MV-4-11 (cell line): Measurements from ENCODE around the gene MANSC4.
"Not testable (repeated sequence)": the region's sequence is repeated elsewhere in the genome, so short reads cannot be mapped to it uniquely, and the experiment has no call there.

Experiments used
- DNase-seq: peaks from one replicate; lab custom pipeline; 2025; lab: John Stamatoyannopoulos, UW

MANSC4 gene

GRCh38 chr12:27751386-27752047 lies 28.5 kb downstream of the MANSC4 start:
- DNase-seq: no peak

GRCh38 chr12:27747111-27747820 lies 32.8 kb downstream of the MANSC4 start:
- DNase-seq: no peak

- DNase-seq: not testable (repeated sequence)
Observed at GRCh38 chr12:27745734-27746133, 34.3 kb downstream of the MANSC4 start.

- DNase-seq: no peak
Observed at GRCh38 chr12:27743601-27744000, 36.4 kb downstream of the MANSC4 start.

- not testable (repeated sequence) for DNase-seq
Observed at GRCh38 chr12:27734321-27734720, 45.7 kb downstream of the MANSC4 start.

GRCh38 chr12:27733791-27734190 lies 46.2 kb downstream of the MANSC4 start:
- DNase-seq: no peak

GRCh38 chr12:27733052-27733656 lies 46.9 kb downstream of the MANSC4 start:
- peak; percentile 18 for DNase-seq

GRCh38 chr12:27732281-27732680 lies 47.8 kb downstream of the MANSC4 start:
- no peak for DNase-seq

GRCh38 chr12:27730097-27730588 lies 49.9 kb downstream of the MANSC4 start:
- no peak for DNase-seq

- peak; percentile 10 for DNase-seq
Observed at GRCh38 chr12:27723212-27723611, 56.8 kb downstream of the MANSC4 start.
